AG09309 (cell line): ENCODE data around the gene KLHL8.

ENCODE experiments used
- DNase-seq: peaks from one replicate; pipeline ENCODE4 v3.0.0-alpha.2; 2010; ENCODE audit warnings: low read depth
- H3K4me3 ChIP-seq: 2 replicates; pipeline ENCODE4 v1.5.1; 2011; ENCODE audit warnings: mild to moderate bottlenecking, low read depth, low read length, moderate library complexity; ENCODE audit not compliant: control insufficient read depth
- CTCF ChIP-seq: IDR thresholded peaks from 2 replicates; pipeline ENCODE4 v1.5.1; 2011; ENCODE audit warnings: mild to moderate bottlenecking, low read depth, low read length, inconsistent platforms; ENCODE audit not compliant: insufficient read depth, control insufficient read depth; ENCODE audit errors: missing control alignments

KLHL8 gene

GRCh38 chr4:87243426-87244053 lies 23.1 kb upstream of the KLHL8 start:
- no peak for TF ChIP-seq CTCF
- DNase-seq, result no peak
- H3K4me3 ChIP-seq, result no peak overlapping the region

- DNase-seq, result no peak
- H3K4me3 ChIP-seq, result no peak overlapping the region
- TF ChIP-seq CTCF, result no peak
These were observed 20.9 kb upstream of the KLHL8 start for GRCh38 chr4:87241336-87241735.

- no peak for DNase-seq
- H3K4me3 ChIP-seq, result no peak overlapping the region
- no peak for TF ChIP-seq CTCF
These were observed 19.9 kb upstream of the KLHL8 start for GRCh38 chr4:87240341-87240740.

- DNase-seq, result no peak
- H3K4me3 ChIP-seq, result no peak overlapping the region
- TF ChIP-seq CTCF, result no peak
These were observed 19.4 kb upstream of the KLHL8 start for GRCh38 chr4:87239821-87240220.

- no peak for TF ChIP-seq CTCF
- no peak overlapping the region for H3K4me3 ChIP-seq
- DNase-seq, result no peak
These were observed 18.8 kb upstream of the KLHL8 start for GRCh38 chr4:87239194-87239593.

GRCh38 chr4:87236861-87237260 lies 16.4 kb upstream of the KLHL8 start:
- DNase-seq, result no peak
- TF ChIP-seq CTCF, result no peak

More at GRCh38 chr4:87236861-87237260, 16.4 kb upstream of the KLHL8 start:
- no peak overlapping the region for H3K4me3 ChIP-seq
